ENCODE data around the gene CNN1. TPM values are rescaled to one million over a fixed set of nuclear protein-coding genes. Genes with fewer than 3 reads are reported as not detected.

CNN1 gene
- total RNA-seq, 1 donor from 2014 or later = 11.7 TPM

GRCh38 chr19:11530432-11530831, 8.2 kb upstream of the CNN1 start:
- DNase-seq (ENCODE audit: extremely low read depth, low read depth, low spot score) = no peak

DNA sequence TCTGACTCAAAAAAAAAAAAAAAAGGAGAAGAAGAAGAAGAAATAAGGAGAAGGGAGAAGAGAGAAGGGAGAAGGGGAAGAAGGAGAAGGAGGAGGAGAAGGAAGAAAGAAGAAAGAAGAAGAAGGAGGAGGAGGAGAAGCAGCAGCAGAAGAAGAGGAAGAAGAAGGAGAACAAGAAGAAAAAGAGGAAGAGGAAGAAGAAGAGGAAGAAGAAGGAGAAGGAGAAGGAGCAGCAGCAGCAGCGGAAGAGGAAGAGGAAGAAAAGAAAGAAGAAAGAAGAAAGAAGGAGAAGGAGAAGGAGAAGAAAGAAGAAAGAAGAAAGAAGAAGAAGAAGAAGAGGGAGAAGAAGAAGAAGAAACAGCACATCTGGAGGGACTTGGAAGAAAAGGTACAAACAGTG, 4.1 kb upstream of the CNN1 start:
- DNase-seq (ENCODE audit: extremely low read depth, low read depth, low spot score) = no peak

DNA sequence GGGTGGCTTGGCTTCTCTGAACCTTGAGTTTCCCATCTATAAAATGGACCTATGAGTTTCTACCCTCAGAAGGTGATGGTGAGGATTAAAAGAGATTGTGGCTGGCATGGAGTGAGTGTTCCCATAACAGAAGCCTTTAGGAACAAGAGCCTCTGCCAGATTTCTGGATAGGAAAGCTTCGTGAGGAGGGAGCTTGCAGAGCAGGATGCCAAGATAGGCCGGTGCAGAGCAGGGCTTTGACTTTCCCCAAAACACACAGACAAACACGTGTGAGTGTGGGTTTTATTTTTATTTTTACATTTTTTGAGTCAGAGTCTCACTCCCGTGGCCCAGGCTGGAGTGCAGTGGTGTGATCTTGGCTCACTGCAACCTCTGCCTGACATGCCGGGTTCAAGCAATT, 3.7 kb upstream of the CNN1 start:
- DNase-seq (ENCODE audit: extremely low read depth, low read depth, low spot score) = no peak

DNA sequence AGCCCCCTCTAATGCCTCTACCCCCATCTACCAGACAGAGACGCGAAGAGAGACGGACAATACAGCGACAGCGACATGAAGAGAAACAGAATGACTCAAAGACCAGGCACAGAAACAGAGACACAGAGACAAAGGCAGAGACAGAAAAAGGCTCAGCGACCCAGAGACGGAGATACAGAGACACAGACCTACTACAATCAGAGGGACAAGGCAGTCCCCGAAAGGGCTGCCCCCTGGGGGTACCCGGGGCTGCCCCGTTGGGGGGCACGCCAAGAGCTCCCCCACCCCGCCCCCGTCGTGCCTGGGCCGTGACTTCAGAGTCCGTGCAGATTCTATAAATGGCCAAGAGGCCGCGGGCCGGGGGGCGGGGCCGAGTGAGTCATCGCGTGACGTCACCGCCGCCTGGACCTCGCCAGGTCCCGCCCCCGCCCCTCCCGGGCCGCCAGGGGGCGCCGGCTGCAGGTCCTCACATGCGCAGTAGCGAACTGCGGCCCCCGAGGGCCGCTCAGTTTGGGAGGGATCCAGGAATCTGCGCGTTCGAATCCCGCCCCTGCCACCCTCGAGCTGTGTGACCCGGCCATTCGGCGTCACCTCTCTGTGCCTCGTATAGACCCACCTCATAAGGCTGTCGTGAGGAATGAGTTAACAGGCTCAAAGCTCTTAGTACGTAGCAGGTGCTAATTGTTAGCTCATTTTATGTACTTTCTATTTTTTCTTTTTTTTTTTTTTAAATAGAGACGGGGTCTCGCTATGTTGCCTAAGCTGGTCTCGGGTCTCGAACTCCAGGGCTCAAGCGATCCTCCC, 2.7 kb upstream of the CNN1 start:
- no peak for DNase-seq (ENCODE audit: extremely low read depth, low read depth, low spot score)

DNA sequence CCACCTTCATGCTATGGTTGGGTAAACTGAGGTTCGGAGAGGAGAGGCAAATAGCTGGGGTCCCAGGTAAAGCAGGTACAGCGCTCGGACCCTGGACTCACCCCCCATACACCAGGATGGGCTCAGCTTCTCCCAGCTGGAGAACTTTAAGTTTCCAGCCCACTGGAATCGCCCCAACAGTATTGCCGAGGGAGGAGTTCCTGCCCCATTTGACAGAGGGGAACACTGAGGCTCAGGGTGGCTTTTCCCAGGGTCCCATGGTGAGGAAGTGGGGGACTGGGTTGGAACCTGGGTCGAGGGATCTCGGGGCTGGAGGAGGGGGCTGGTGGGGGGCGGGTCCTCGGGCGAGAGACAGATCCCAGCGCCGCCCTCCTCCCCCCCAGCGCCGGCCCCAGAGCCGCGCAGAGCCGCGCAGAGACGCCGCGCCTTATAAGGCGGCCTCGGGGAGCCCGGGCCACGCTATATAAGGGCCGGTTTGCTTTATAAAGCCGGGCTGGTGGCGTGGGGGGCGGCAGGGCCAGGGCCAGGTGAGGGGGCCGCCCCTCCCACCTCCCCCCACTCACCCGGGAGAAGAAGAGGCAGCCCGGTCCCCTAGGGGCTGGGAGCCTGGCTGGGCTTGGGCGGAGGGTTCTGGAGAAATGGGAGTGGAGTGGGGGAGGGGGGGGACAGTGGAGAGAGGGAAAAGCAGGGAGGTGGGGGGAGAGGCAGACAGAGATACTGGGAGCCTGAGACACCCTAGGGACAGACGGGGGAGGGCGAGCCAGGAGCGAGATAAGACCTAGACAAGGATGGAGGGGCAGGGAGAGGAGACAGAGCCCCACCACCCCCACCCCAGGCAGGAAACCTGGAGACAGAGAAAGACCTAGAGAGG, 1.1 kb downstream of the CNN1 start:
- DNase-seq (ENCODE audit: extremely low read depth, low read depth, low spot score) = no peak

GRCh38 chr19:11540645-11541044, 2.0 kb downstream of the CNN1 start:
- no peak for DNase-seq (ENCODE audit: extremely low read depth, low read depth, low spot score)

DNA sequence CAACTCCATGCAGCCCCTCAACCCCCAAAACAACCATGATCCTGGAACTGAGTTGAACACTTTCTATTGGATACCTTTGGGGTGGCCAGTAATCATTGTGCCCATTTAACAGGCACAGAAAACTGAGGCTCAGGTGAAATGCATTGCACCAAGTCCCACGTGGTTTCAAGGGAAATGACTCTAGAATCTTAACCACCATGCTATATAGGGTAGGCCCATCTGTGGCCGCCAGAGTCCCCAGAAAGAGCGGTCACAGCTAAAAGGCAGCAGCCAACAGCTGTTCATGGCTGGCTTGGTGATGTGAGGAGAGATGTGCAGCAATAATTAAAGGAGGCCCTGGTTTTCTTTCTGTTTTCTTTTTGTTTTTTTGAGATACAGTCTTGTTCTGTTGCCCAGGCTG, 2.6 kb downstream of the CNN1 start:
- DNase-seq (ENCODE audit: extremely low read depth, low read depth, low spot score) = no peak

DNA sequence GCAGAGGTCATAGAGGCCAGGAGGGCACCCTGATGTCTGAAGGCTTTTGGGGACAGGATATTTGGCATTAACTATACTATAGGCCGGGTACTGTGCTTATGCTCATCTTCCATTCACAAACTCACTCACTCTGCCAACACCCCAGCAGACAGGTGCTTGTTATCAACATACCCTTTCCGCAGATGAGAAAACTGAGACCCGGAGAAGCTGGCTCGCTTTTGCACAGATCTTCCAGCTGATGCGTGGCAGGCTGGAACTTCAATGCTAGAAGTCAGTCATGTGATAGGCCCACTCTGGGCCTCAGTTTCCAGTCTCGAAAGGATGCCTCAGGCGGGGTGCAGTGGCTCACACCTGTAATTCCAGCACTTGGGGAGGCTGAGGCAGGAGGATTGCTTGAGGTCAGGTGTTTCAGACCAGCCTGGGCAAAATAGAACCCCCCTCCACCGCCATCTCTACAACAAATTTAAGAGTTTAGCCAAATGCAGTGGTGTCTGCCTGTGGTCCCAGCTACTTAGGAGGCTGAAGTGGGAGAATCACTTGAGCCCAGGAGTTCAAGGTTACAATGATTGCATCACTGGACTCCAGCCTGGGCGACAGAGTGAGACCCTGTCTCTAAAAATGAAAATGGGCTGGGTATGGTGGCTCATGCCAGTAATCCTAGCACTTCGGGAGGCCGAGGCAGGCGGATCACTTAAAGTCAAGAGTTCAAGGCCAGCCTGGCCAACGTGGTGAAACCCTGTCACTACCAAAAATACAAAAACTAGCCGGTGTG, 9.5 kb downstream of the CNN1 start:
- no peak for DNase-seq (ENCODE audit: extremely low read depth, low read depth, low spot score)

DNA sequence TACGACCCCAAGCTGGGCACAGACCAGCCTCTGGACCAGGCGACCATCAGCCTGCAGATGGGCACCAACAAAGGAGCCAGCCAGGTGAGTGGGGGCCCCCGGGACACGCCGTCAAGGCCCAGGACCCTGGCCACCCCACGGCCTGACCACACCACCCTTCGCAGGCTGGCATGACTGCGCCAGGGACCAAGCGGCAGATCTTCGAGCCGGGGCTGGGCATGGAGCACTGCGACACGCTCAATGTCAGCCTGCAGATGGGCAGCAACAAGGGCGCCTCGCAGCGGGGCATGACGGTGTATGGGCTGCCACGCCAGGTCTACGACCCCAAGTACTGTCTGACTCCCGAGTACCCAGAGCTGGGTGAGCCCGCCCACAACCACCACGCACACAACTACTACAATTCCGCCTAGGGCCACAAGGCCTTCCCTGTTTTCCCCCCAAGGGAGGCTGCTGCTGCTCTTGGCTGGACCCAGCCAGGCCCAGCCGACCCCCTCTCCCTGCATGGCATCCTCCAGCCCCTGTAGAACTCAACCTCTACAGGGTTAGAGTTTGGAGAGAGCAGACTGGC, 10.8 kb downstream of the CNN1 start:
- no peak for DNase-seq (ENCODE audit: extremely low read depth, low read depth, low spot score)

- no peak for DNase-seq (ENCODE audit: extremely low read depth, low read depth, low spot score)
These were observed 11.6 kb downstream of the CNN1 start for GRCh38 chr19:11550265-11550664.

DNA sequence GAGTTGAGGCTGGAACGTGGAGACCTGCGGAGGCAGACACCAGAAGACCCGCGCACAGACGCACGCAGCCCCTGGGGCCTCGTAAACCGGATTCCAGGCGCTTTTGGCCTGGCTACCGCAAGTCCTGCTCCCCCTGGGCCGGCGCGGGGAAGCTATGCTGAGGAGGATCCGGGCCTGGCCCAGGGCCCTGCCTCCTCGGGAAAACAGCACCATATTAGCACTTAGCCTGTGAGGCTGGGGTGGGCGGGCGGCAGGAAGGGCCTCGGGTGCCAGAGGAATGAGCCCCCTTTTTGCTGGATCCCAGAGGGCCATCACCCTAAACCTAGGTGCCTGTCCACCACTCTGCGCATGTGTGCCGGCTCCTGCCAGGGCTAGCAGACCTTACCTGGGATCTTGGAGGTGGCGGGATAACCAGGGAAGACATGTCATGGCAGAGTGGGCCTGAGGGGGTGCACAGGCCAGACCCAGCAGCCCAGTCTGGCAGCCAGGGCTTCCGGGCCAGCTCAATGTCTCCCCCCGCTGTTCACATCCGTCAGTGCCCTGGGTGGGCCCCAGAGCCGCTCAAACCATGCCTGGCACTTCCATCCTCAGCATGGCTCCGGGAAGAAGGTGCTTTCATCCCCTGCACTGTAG, 13.1 kb downstream of the CNN1 start:
- no peak for DNase-seq (ENCODE audit: extremely low read depth, low read depth, low spot score)

DNA sequence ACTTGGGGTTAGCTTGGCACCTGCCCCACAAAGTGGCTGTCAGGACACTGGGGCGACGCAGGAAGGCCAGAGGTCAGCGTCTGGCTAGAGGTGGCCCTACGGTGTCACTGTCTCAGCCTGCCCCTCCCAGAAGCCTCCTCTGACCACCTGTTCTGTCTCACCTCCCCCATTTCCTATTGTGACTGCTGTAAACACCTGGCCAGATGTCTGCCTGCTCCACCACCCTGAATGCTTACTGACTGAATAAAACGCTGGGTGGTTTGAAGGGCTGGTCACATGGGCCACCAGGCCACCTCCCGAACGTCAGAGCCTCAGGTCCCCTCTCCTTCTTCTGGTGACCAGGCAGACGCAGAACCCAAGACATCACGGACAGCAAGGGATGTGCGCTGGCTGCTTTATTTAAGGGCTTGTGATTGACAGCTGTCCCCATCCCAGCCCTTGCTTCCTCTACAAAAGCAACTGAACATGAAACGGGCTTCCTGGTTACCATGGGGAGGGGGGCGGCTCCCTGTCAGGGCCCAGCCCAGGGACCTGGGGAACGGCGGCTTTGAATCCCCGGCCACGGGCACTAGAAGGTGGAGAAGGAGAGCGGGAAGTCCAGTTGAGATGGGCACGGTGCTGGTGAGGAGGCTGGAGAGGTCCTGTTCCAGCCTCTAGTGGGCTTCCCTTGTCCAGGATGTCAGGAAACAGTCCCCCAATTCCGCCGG, 14.2 kb downstream of the CNN1 start:
- DNase-seq (ENCODE audit: extremely low read depth, low read depth, low spot score) = no peak

DNA sequence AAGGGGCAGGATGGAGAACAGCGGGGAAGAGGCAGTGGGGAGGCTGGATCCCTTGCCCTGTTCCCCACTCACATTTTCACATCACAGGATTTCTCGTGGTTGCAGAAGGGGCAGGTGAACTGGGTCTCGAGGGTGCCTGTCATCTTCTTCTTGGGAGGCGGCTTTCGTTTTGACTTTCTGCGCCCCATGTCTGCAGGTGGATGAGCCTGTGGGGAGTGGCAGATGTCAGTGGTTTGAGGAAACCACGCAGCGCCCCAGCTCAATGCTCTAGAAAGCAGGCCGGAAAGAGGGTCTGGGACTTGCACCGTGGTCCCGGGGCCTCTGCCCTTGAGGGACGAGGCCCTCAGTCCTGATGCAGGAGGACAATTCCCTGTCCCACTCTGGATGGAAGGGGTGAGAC, 15.5 kb downstream of the CNN1 start:
- DNase-seq (ENCODE audit: extremely low read depth, low read depth, low spot score) = no peak

GRCh38 chr19:11555246-11555645, 16.6 kb downstream of the CNN1 start:
- DNase-seq (ENCODE audit: extremely low read depth, low read depth, low spot score) = no peak

DNA sequence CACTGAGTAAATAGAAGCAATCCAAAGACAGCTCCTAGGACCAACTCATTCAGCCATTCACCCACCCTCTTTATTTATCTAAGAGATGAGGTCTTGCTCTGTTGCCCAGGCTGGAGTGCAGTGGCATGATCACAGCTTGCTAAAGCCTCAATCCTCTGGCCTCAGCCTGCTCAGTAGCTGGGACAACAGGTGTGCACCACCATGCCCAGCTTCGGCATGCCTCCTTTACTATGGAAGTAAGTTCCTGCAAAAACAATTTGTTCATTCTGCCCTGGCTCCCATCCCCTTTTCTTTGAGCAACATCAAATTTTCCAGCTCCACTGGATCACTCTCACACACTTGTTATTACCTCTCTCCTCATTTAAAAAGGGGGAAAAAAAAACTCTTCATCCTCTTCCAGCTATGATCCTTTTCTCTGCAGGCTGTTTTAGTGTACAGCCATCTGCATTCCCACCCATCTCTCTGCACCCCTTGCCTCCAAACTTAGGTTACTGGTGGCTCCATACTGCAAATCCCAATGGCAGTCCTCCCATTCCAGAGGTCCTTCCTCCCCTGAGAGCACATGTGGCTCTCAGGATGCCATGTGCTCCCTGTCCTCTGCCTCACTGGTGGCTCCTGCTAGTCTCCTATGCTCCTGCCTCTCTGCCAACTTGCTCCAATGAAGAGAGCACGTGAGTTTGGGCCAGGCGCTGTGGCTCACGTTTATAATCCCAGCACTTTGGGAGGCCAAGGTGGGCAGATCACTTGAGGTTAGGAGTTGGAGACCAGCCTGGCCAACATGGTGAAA, 18.2 kb downstream of the CNN1 start:
- no peak for DNase-seq (ENCODE audit: extremely low read depth, low read depth, low spot score)

- peak; percentile 88 for DNase-seq (ENCODE audit: extremely low read depth, low read depth, low spot score)
These were observed 20.5 kb downstream of the CNN1 start, which contains the start of gene ELOF1 for GRCh38 chr19:11558881-11559828. ELOF1 (minus strand) TSS chr19:11559230; CDS start chr19:11554347, 4,883 bp downstream.

DNA sequence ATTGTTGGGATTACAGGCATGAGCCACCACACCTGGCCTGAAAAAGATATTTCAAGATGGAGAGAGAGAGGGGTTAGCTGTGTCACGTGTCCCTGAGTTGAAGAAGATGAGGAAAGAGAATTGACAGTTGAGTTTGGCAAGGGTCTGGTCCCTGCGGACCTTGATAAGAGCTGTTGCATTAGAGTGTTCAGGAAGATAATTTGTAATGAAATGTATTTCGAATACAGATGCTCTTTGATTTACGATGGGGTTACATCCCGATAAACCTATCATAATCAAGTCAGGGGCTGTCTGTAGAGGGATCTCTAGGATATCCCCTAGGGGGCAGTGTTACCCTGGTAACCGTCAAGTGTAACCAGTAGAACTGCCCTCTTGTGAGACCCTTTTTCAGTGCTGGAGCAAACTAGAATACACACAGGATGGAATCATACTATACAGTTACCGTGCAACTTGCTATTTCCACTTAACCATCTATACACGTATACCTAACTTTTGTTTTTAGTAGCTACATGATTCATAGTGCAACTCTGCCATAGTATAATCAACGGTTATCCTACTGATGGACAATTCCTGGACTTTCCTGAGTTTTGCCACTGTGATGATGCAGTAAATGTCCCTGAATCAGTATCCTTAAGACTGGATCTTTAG, 21.9 kb downstream of the CNN1 start:
- DNase-seq (ENCODE audit: extremely low read depth, low read depth, low spot score) = peak; percentile 56
